ENCODE data around the gene RBM44.

RBM44 gene

DNA sequence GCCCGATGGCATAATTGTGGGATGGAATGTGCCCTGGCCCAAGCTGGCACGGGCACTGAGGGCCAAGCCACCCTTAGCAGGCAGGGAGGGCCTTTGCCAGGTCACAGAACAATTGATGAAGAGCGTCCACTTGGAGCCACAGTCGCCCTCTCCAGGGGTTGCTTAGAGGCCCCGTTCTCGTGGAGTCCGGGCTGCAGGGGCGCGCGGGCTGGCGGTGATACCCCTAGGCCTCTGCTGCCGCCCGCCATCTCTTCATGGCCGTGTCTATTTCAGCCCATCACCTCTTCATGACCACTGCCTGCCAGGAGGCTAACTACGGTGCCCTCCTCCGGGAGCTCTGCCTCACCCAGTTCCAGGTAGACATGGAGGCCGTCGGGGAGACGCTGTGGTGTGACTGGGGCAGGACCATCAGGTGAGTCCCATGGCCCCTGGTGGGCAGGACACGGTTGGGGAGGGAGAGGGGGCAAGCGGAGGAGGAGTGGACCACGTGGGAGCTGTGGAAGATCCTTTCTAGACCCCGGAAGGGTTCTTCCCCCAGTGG, 78.4 kb downstream of the RBM44 start:
- no peak overlapping the region for H3K4me3 ChIP-seq (ENCODE audit: low read depth, low read length)
- TF ChIP-seq, protein P1, sequence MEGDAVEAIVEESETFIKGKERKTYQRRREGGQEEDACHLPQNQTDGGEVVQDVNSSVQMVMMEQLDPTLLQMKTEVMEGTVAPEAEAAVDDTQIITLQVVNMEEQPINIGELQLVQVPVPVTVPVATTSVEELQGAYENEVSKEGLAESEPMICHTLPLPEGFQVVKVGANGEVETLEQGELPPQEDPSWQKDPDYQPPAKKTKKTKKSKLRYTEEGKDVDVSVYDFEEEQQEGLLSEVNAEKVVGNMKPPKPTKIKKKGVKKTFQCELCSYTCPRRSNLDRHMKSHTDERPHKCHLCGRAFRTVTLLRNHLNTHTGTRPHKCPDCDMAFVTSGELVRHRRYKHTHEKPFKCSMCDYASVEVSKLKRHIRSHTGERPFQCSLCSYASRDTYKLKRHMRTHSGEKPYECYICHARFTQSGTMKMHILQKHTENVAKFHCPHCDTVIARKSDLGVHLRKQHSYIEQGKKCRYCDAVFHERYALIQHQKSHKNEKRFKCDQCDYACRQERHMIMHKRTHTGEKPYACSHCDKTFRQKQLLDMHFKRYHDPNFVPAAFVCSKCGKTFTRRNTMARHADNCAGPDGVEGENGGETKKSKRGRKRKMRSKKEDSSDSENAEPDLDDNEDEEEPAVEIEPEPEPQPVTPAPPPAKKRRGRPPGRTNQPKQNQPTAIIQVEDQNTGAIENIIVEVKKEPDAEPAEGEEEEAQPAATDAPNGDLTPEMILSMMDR (IDR thresholded peaks at IDR 0.05; ENCODE audit: borderline replicate concordance, insufficient read depth, low read depth, low read length) = no peak

DNA sequence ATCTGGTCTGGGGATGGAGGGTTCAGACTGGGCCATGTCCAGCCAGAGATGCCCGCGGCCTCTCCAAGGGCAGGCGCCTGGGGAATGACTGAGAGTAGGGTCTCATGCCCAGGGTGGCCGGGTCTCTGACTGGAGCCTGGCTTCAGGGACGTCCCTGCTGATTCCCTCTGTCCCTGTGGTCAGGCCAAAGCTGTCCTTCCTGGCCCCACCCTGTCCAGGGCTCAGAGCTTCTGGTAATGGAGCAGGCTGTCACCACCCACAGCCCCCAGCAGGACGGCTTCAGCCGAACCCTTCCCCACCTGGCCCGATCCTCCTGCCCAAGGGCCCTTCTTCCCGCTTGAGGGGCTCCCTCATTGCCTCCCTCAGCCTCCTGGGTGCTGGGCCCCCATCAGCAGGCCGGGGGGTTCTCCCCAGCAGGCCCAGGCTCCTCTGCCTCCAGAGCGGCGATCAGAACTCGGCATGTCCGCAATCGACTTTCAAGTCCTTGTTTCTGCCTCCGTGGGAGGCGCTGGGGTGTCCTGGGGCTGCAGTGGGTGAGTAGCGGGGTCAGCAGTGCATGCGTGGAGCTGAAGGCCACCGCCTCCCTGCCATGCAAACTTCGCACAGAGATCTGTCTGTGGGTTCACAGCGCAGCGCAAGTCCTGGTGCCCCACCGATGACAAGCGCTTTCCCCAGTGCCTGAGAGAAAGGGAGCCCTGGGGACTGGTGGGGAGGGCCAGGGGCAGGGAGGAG, 79.2 kb downstream of the RBM44 start:
- TF ChIP-seq, protein P1 (IDR thresholded peaks at IDR 0.05; ENCODE audit: borderline replicate concordance, insufficient read depth, low read depth, low read length) = no peak
- no peak overlapping the region for H3K4me3 ChIP-seq (ENCODE audit: low read depth, low read length)

DNA sequence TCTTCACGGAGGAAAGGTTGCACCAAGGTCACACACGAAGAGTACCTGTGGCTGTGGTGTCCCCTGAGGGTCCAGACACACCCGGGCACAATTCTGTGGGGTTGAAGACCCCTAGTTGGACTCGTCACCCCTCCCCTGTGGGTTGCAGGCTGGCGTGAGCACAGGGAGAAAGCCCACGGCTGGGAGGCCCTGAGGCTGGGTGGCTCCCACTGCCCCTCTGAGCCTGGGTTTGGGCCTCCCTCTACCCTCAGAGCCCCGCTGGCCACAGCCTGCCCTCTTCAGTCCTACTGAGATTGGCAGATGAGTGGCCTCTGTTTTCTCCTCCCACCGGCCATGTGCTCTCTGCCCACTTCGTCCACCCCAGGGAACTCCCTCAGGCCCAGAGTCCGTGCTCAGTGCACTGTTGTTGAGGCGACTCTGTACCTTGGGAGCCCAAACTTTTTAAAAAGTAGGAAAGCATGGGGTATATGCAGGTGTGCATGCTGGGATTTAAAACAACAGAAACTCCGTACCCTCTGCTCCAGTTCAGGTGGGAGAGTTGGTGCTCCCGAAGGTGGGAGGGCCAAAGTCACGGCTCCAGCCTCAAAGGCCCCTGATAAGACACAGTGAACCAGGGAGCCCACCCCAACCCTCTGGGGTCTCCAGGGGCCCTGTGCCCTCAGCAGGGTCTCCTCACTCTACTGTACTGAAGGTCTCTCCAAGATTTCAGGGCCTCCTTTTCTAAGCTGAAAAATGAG, 79.9 kb downstream of the RBM44 start:
- no peak overlapping the region for H3K4me3 ChIP-seq (ENCODE audit: low read depth, low read length)
- TF ChIP-seq, protein P1 (IDR thresholded peaks at IDR 0.05; ENCODE audit: borderline replicate concordance, insufficient read depth, low read depth, low read length) = no peak

- TF ChIP-seq, protein P1 (IDR thresholded peaks at IDR 0.05; ENCODE audit: borderline replicate concordance, insufficient read depth, low read depth, low read length) = no peak
- no peak overlapping the region for H3K4me3 ChIP-seq (ENCODE audit: low read depth, low read length)
Measured at GRCh38 chr2:237879058-237879430, 80.5 kb downstream of the RBM44 start.

DNA sequence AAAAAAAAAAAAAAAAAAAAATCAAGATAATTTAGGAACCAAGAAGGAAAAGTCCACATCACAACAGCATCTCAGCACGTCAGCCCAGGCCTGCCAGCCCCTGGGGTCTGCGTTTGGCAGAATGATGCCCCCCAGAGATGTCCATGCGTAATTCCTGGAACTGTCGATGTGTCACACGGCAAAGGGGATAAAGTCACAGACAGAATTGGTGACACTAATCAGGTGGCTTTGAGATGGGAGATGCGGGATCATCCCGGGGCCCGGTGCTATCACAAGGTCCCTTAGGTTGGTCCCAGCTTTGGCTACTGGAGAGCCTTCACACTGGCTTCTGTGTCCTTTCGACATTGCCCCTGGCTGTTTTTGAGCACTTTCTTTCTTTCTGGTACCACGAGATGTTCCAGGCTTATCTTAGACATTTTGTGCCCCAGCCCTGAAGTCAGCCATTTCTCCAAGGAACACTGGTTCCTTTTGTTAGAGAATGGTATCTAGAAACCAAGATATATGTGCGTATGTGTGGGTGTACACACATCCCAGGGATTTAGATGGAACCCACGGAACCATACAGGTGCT, 81.5 kb downstream of the RBM44 start:
- TF ChIP-seq, protein P1 (IDR thresholded peaks at IDR 0.05; ENCODE audit: borderline replicate concordance, insufficient read depth, low read depth, low read length) = no peak
- no peak overlapping the region for H3K4me3 ChIP-seq (ENCODE audit: low read depth, low read length)

GRCh38 chr2:237882510-237883481, 84.2 kb downstream of the RBM44 start:
- TF ChIP-seq, protein P1 (IDR thresholded peaks at IDR 0.05; ENCODE audit: borderline replicate concordance, insufficient read depth, low read depth, low read length) = no peak
- no peak overlapping the region for H3K4me3 ChIP-seq (ENCODE audit: low read depth, low read length)

All from GM12875 (cell line).